IMR-90 (cell line): ENCODE measurements around the gene RIMBP2. TPM values are rescaled to one million over a fixed set of nuclear protein-coding genes. Genes with fewer than 3 reads are reported as not detected.

Experiments
- ATAC-seq: fragments of 200-7000 bp; cut with Tn5 transposase; 2 replicates; pipeline ENCODE4 v1.9.1; 2020; ENCODE audit warnings: low read depth, mild to moderate bottlenecking, moderate library complexity
- BruUV-seq: library from RNA; stranded (reverse); fragments of 400-500 nt; replicated peaks from 2 replicates; lab custom pipeline; 2021; lab: Mats Ljungman, UMichigan
- CTCF ChIA-PET: fragments of 300-600 bp; formaldehyde crosslinking; extraction: SDS; loops from one replicate; lab custom pipeline; 2021; ENCODE audit warnings: antibody characterized with exemption; lab: Yijun Ruan, JAX
- POLR2A ChIA-PET: fragments of 300-600 bp; sonication (Branson Sonifier 250); formaldehyde crosslinking; loops from one replicate; lab custom pipeline; 2022; ENCODE audit warnings: antibody characterized with exemption; ENCODE audit not compliant: unreplicated experiment; lab: Charles Lee
- DNase-seq: peaks from one replicate; pipeline ENCODE4 v3.0.0; 2013
- H2AFZ ChIP-seq: replicated peaks from 2 replicates; pipeline ENCODE3; 2013; ENCODE audit warnings: low read length, mild to moderate bottlenecking; ENCODE audit not compliant: poor library complexity
- H2AK5ac ChIP-seq: 2 replicates; pipeline ENCODE4 v1.6.1; 2013; ENCODE audit warnings: low read depth, low read length, inconsistent platforms
- H2AK9ac ChIP-seq: replicated peaks from 2 replicates; pipeline ENCODE3; 2013; ENCODE audit warnings: mild to moderate bottlenecking, low read depth, low read length, moderate library complexity; ENCODE audit not compliant: poor library complexity
- H2BK120ac ChIP-seq: 2 replicates; pipeline ENCODE4 v1.6.1; 2013; ENCODE audit warnings: low read depth, low read length, inconsistent platforms
- H2BK15ac ChIP-seq: 3 replicates; pipeline ENCODE4 v1.6.1; 2013; ENCODE audit warnings: low read depth, low read length, inconsistent platforms
- H2BK20ac ChIP-seq: 2 replicates; pipeline ENCODE4 v1.6.1; 2013; ENCODE audit warnings: low read depth, mild to moderate bottlenecking, inconsistent platforms, low read length, moderate library complexity
- H2BK5ac ChIP-seq: 2 replicates; pipeline ENCODE4 v1.6.1; 2013; ENCODE audit warnings: mild to moderate bottlenecking, low read depth, low read length, inconsistent platforms; ENCODE audit not compliant: poor library complexity, severe bottlenecking
- H3K14ac ChIP-seq: replicated peaks from 2 replicates; pipeline ENCODE4 v1.6.1; 2013; ENCODE audit warnings: low read depth, low read length, inconsistent platforms
- H3K18ac ChIP-seq: 2 replicates; pipeline ENCODE4 v1.6.1; 2013; ENCODE audit warnings: low read depth, low read length, control low read depth
- H3K23ac ChIP-seq: 2 replicates; pipeline ENCODE4 v1.6.1; 2013; ENCODE audit warnings: low read depth, low read length, inconsistent platforms
- H3K27ac ChIP-seq: 2 replicates; pipeline ENCODE4 v1.5.1; 2013; ENCODE audit warnings: mild to moderate bottlenecking, control low read depth, low read length; ENCODE audit not compliant: insufficient read depth
- H3K27me3 ChIP-seq: 2 replicates; pipeline ENCODE4 v1.6.1; 2013; ENCODE audit warnings: low read length; ENCODE audit not compliant: control insufficient read depth, insufficient read depth
- H3K36me3 ChIP-seq: 2 replicates; pipeline ENCODE4 v1.6.1; 2013; ENCODE audit warnings: low read length, mixed read lengths; ENCODE audit not compliant: control insufficient read depth, insufficient read depth
- H3K4ac ChIP-seq: 2 replicates; pipeline ENCODE4 v1.6.1; 2013; ENCODE audit warnings: low read depth, low read length, inconsistent platforms
- H3K4me1 ChIP-seq: 2 replicates; pipeline ENCODE4 v1.6.1; 2013; ENCODE audit warnings: low read length, mixed read lengths; ENCODE audit not compliant: control insufficient read depth, insufficient read depth
- H3K4me2 ChIP-seq: 2 replicates; pipeline ENCODE4 v1.6.1; 2013; ENCODE audit warnings: low read depth, mild to moderate bottlenecking, control low read depth, low read length, moderate library complexity
- H3K4me3 ChIP-seq: 2 replicates; pipeline ENCODE4 v1.5.1; 2013; ENCODE audit warnings: low read depth, mild to moderate bottlenecking, control low read depth, low read length, moderate library complexity; ENCODE audit not compliant: insufficient read depth
- H3K56ac ChIP-seq: 2 replicates; pipeline ENCODE4 v1.6.1; 2013; ENCODE audit warnings: low read length, inconsistent platforms; ENCODE audit not compliant: insufficient read depth; ENCODE audit errors: extremely low read depth
- H3K79me1 ChIP-seq, 2 experiments: 2 replicates each; pipeline ENCODE4 v1.6.1; 2013; ENCODE audit warnings: low read length in 2 of 2, inconsistent platforms in 1 of 2, low read depth in 1 of 2
- H3K9ac ChIP-seq: 2 replicates; pipeline ENCODE4 v1.6.1; 2013; ENCODE audit warnings: low read depth, low read length, control low read depth
- H3K9me1 ChIP-seq: 2 replicates; pipeline ENCODE4 v1.6.1; 2013; ENCODE audit warnings: low read length, inconsistent platforms; ENCODE audit not compliant: insufficient read depth
- H3K9me3 ChIP-seq: 2 replicates; pipeline ENCODE4 v1.6.1; 2013; ENCODE audit warnings: low read length; ENCODE audit not compliant: control insufficient read depth, insufficient read depth
- H4K20me1 ChIP-seq: 2 replicates; pipeline ENCODE4 v1.6.1; 2013; ENCODE audit warnings: low read length, inconsistent platforms; ENCODE audit not compliant: insufficient read depth
- H4K5ac ChIP-seq: 2 replicates; pipeline ENCODE4 v1.6.1; 2013; ENCODE audit warnings: mild to moderate bottlenecking, low read depth, low read length, control low read depth
- H4K8ac ChIP-seq, 2 experiments: 2 replicates each; pipeline ENCODE4 v1.6.1; 2013; ENCODE audit warnings: low read depth in 2 of 2, low read length in 2 of 2, control low read depth in 1 of 2, inconsistent platforms in 1 of 2
- H4K91ac ChIP-seq: 2 replicates; pipeline ENCODE4 v1.6.1; 2013; ENCODE audit warnings: low read depth, low read length, inconsistent platforms; ENCODE audit not compliant: insufficient read depth
- BHLHE40 ChIP-seq: fragments of 150-350 bp; IDR thresholded peaks from 2 replicates; pipeline ENCODE4 v1.6.1; 2016; ENCODE audit warnings: mild to moderate bottlenecking, low read depth, low read length
- CEBPB ChIP-seq: IDR thresholded peaks from 2 replicates; pipeline ENCODE4 v1.6.1; 2012; ENCODE audit warnings: low read depth, low read length, improper control_type of control experiment
- CHD1 ChIP-seq: IDR thresholded peaks from 2 replicates; pipeline ENCODE4 v1.6.1; 2012; ENCODE audit warnings: low read depth, low read length, improper control_type of control experiment
- MAFK ChIP-seq: IDR thresholded peaks from 2 replicates; pipeline ENCODE4 v1.6.1; 2012; ENCODE audit warnings: low read depth, low read length, improper control_type of control experiment
- MAZ ChIP-seq: IDR thresholded peaks from 2 replicates; pipeline ENCODE4 v1.6.1; 2012; ENCODE audit warnings: low read depth, mild to moderate bottlenecking, low read length, improper control_type of control experiment, moderate library complexity, borderline replicate concordance
- MXI1 ChIP-seq: IDR thresholded peaks from 2 replicates; pipeline ENCODE4 v1.6.1; 2012; ENCODE audit warnings: low read depth, mild to moderate bottlenecking, low read length, moderate library complexity, borderline replicate concordance
- NFE2L2 ChIP-seq: fragments of 150-350 bp; IDR thresholded peaks from 2 replicates; pipeline ENCODE4 v1.6.1; 2016; ENCODE audit warnings: low read depth, mild to moderate bottlenecking, low read length
- POLR2A ChIP-seq: IDR thresholded peaks from 2 replicates; pipeline ENCODE4 v1.6.1; 2012; ENCODE audit warnings: mild to moderate bottlenecking, low read depth, low read length
- RCOR1 ChIP-seq: IDR thresholded peaks from 2 replicates; pipeline ENCODE4 v1.6.1; 2012; ENCODE audit warnings: mild to moderate bottlenecking, low read length, improper control_type of control experiment; ENCODE audit not compliant: insufficient replicate concordance
- SMC3 ChIP-seq: fragments of 150-350 bp; IDR thresholded peaks from 2 replicates; pipeline ENCODE4 v1.6.1; 2016; ENCODE audit warnings: low read depth, mild to moderate bottlenecking, antibody characterized with exemption, low read length, moderate library complexity
- WGBS, 2 experiments: methylation state at CpG; one replicate each; pipeline versions ENCODE4 v1.1.5 to v1.1.7; 2013; ENCODE audit warnings: missing lambda C conversion rate in 2 of 2; ENCODE audit not compliant: insufficient read length in 1 of 2; ENCODE audit errors: extremely low coverage in 2 of 2; 5-methylcytosine and 5-hydroxymethylcytosine counted together
- dilution Hi-C: fragments of 300-500 bp; cut with HindIII; formaldehyde crosslinking; loops from one replicate; pipeline ENCODE4 v1.14.3; 2018; ENCODE audit warnings: low sequenced_read_pairs; ENCODE audit not compliant: unreplicated experiment
- in situ Hi-C: fragments of 300-500 bp; cut with MboI; formaldehyde crosslinking; loops from 3 replicates; pipeline ENCODE4 v1.14.3; 2019; ENCODE audit warnings: low sequenced_read_pairs, inconsistent platforms, mixed read lengths
- intact Hi-C: fragments of 100-400 bp; cut with micrococcal nuclease; formaldehyde crosslinking; loops from 2 replicates; pipeline ENCODE4 v1.10.0; 2022
- polyA plus RNA-seq, 3 experiments: library from polyadenylated mRNA; depleted of rRNA; stranded (reverse); fragments of >200 nt; gene quantifications; 2 replicates each; pipeline ENCODE4 v1.2.3, GENCODE V29; 2012; ENCODE audit warnings: low replicate concordance in 1 of 3
- total RNA-seq: library from RNA; depleted of rRNA; stranded (reverse); fragments of >200 nt; gene quantifications from 2 replicates; pipeline ENCODE4 v1.2.3, GENCODE V29; 2012
- TF ChIP-seq, protein P1 (sequence below): conservative IDR thresholded peaks from 2 replicates; pipeline ENCODE4 v1.5.1; 2012; ENCODE audit warnings: mild to moderate bottlenecking, low read depth, low read length, improper control_type of control experiment
- TF ChIP-seq, protein P2 (sequence below): fragments of 150-350 bp; IDR thresholded peaks from 2 replicates; pipeline ENCODE4 v1.6.1; 2016; ENCODE audit warnings: low read depth, mild to moderate bottlenecking, low read length, moderate library complexity, borderline replicate concordance
- TF ChIP-seq, protein P3 (sequence below): fragments of 150-350 bp; IDR thresholded peaks from 2 replicates; pipeline ENCODE4 v1.6.1; 2017; ENCODE audit warnings: mild to moderate bottlenecking, antibody characterized with exemption, low read length, low read depth

Gene RIMBP2
- total and polyA plus RNA-seq, 2 of the 4 experiments (the other 2 are of a cell fraction), result not detected

DNA sequence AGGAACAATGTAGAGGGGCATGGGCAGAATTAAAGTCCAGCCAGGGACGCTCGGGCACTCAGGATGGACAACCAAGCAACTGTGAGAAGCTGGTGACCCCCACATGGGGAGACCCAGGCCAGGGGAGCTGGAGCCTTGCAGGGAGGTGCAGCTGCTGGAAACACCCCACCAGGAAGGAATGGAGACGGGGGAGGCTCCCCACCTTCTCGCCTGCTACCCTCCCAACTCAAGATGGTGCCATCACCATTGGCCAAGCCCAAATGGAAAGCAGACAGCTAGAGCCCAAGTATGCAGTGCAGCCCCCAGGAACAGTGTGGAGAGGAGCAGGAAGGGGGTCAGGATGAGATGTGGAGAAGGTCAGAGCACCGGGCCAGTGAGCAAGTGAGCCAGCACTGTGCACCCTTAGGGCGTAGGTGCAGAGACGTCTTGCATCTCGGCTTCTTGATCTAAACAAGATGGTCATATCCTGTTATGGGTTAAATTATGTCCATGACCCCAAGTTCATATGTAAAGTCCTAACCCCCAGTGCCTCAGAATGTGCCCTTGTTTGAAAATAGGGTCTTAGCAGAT, 159.5 kb downstream of the RIMBP2 start:
- no peak overlapping the region for H3K56ac ChIP-seq
- no peaks in the 10 kb centered on the region for H3K79me1 ChIP-seq
- ChIA-PET CTCF (no interaction called here), POLR2A (no interaction called here)
- no peak overlapping the region for H3K14ac ChIP-seq
- H2BK20ac ChIP-seq, result no peak overlapping the region
- dilution Hi-C loops (no loop called here), in situ Hi-C loops (no loop called here), intact Hi-C loops (no loop called here)
- no peak overlapping the region for H2AFZ ChIP-seq
- no peak overlapping the region for H3K4ac ChIP-seq
- H4K5ac ChIP-seq, result no peak overlapping the region
- H2BK15ac ChIP-seq, result no peak overlapping the region
- H3K9me3 ChIP-seq, result peaks cover 31% of the 10 kb centered on the region
- no peak overlapping the region for H3K4me3 ChIP-seq
- H4K91ac ChIP-seq, result no peak overlapping the region
- H4K8ac ChIP-seq, result no peak overlapping the region
- no peaks in the 10 kb centered on the region for H3K27me3 ChIP-seq
- DNase-seq (no peak), ATAC-seq (no peak)
- WGBS, 2 experiments, result no CpG with 5 or more reads among the region's 8 CpGs
- no peaks in the 10 kb centered on the region for H3K36me3 ChIP-seq
- no peak overlapping the region for H2BK5ac ChIP-seq
- no peaks in the 10 kb centered on the region for H4K20me1 ChIP-seq
- H2BK120ac ChIP-seq, result no peak overlapping the region
- H2AK5ac ChIP-seq, result no peak overlapping the region
- no TSS peak for BruUV-seq
- H3K4me2 ChIP-seq, result no peak overlapping the region
- no peak overlapping the region for H2AK9ac ChIP-seq
- H3K9me1 ChIP-seq, result no peaks in the 10 kb centered on the region
- no peaks in the 10 kb centered on the region for H3K4me1 ChIP-seq
- H3K9ac ChIP-seq, result no peak overlapping the region
- TF ChIP-seq CHD1 (no peak), CEBPB (no peak), MXI1 (no peak), MAFK (no peak), SMC3 (no peak), RCOR1 (no peak), BHLHE40 (no peak), MAZ (no peak), NFE2L2 (no peak), POLR2A (no peak)
- TF ChIP-seq, protein P1, sequence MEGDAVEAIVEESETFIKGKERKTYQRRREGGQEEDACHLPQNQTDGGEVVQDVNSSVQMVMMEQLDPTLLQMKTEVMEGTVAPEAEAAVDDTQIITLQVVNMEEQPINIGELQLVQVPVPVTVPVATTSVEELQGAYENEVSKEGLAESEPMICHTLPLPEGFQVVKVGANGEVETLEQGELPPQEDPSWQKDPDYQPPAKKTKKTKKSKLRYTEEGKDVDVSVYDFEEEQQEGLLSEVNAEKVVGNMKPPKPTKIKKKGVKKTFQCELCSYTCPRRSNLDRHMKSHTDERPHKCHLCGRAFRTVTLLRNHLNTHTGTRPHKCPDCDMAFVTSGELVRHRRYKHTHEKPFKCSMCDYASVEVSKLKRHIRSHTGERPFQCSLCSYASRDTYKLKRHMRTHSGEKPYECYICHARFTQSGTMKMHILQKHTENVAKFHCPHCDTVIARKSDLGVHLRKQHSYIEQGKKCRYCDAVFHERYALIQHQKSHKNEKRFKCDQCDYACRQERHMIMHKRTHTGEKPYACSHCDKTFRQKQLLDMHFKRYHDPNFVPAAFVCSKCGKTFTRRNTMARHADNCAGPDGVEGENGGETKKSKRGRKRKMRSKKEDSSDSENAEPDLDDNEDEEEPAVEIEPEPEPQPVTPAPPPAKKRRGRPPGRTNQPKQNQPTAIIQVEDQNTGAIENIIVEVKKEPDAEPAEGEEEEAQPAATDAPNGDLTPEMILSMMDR, result no peak
- TF ChIP-seq, protein P2, sequence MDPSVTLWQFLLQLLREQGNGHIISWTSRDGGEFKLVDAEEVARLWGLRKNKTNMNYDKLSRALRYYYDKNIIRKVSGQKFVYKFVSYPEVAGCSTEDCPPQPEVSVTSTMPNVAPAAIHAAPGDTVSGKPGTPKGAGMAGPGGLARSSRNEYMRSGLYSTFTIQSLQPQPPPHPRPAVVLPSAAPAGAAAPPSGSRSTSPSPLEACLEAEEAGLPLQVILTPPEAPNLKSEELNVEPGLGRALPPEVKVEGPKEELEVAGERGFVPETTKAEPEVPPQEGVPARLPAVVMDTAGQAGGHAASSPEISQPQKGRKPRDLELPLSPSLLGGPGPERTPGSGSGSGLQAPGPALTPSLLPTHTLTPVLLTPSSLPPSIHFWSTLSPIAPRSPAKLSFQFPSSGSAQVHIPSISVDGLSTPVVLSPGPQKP, result no peak
- TF ChIP-seq, protein P3, sequence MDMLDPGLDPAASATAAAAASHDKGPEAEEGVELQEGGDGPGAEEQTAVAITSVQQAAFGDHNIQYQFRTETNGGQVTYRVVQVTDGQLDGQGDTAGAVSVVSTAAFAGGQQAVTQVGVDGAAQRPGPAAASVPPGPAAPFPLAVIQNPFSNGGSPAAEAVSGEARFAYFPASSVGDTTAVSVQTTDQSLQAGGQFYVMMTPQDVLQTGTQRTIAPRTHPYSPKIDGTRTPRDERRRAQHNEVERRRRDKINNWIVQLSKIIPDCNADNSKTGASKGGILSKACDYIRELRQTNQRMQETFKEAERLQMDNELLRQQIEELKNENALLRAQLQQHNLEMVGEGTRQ, result no peak
- no peak overlapping the region for H3K18ac ChIP-seq
- H3K23ac ChIP-seq, result no peak overlapping the region
- H3K27ac ChIP-seq, result no peak overlapping the region
